ENCODE data around the gene TPM3.
"Not testable (repeated sequence)": the region's sequence is repeated elsewhere in the genome, so short reads cannot be mapped to it uniquely, and the experiment has no call there.

Gene TPM3

GRCh38 chr1:154147505-154147904 is 44.4 kb downstream of the TPM3 start:
- H3K36me3 ChIP-seq (ENCODE audit: control insufficient read depth in 2 of 2, insufficient read depth in 2 of 2, low read length in 2 of 2); H3K9me3 ChIP-seq (ENCODE audit: control insufficient read depth in 2 of 2, low read length in 2 of 2); H3K4me3 ChIP-seq (ENCODE audit: low read length in 2 of 2); H3K9ac ChIP-seq (ENCODE audit: low read length in 2 of 2); H3K27ac ChIP-seq (ENCODE audit: low read length); H3K4me1 ChIP-seq (ENCODE audit: control insufficient read depth, insufficient read depth, low read length); H3K27me3 ChIP-seq (ENCODE audit: control insufficient read depth in 1 of 2, insufficient read depth in 2 of 2, low read length in 2 of 2): not testable (repeated sequence)

GRCh38 chr1:154145986-154146385 is 45.9 kb downstream of the TPM3 start:
- H3K27ac ChIP-seq (ENCODE audit: low read length): no peak overlapping the region
- H3K4me3 ChIP-seq (ENCODE audit: low read length in 2 of 2): no peak overlapping the region
- peaks cover 2% of the 10 kb centered on the region for H3K4me1 ChIP-seq (ENCODE audit: control insufficient read depth, insufficient read depth, low read length)
- no peaks in the 10 kb centered on the region for H3K9me3 ChIP-seq (ENCODE audit: control insufficient read depth in 2 of 2, low read length in 2 of 2)
- H3K27me3 ChIP-seq (ENCODE audit: control insufficient read depth in 1 of 2, insufficient read depth in 2 of 2, low read length in 2 of 2): no peaks in the 10 kb centered on the region
- no peak overlapping the region for H3K9ac ChIP-seq (ENCODE audit: low read length in 2 of 2)
- H3K36me3 ChIP-seq (ENCODE audit: control insufficient read depth in 2 of 2, insufficient read depth in 2 of 2, low read length in 2 of 2): no peaks in the 10 kb centered on the region

GRCh38 chr1:154142358-154142757 is 49.5 kb downstream of the TPM3 start:
- no peak overlapping the region for H3K27ac ChIP-seq (ENCODE audit: low read length)
- H3K9me3 ChIP-seq (ENCODE audit: control insufficient read depth in 2 of 2, low read length in 2 of 2): no peaks in the 10 kb centered on the region
- peaks cover 2% of the 10 kb centered on the region for H3K4me1 ChIP-seq (ENCODE audit: control insufficient read depth, insufficient read depth, low read length)
- no peaks in the 10 kb centered on the region for H3K36me3 ChIP-seq (ENCODE audit: control insufficient read depth in 2 of 2, insufficient read depth in 2 of 2, low read length in 2 of 2)
- H3K27me3 ChIP-seq (ENCODE audit: control insufficient read depth in 1 of 2, insufficient read depth in 2 of 2, low read length in 2 of 2): no peaks in the 10 kb centered on the region
- no peak overlapping the region for H3K4me3 ChIP-seq (ENCODE audit: low read length in 2 of 2)
- H3K9ac ChIP-seq (ENCODE audit: low read length in 2 of 2): no peak overlapping the region

GRCh38 chr1:154141240-154141639 is 50.7 kb downstream of the TPM3 start:
- no peaks in the 10 kb centered on the region for H3K36me3 ChIP-seq (ENCODE audit: control insufficient read depth in 2 of 2, insufficient read depth in 2 of 2, low read length in 2 of 2)
- no peaks in the 10 kb centered on the region for H3K27me3 ChIP-seq (ENCODE audit: control insufficient read depth in 1 of 2, insufficient read depth in 2 of 2, low read length in 2 of 2)
- H3K9ac ChIP-seq (ENCODE audit: low read length in 2 of 2): no peak overlapping the region
- H3K9me3 ChIP-seq (ENCODE audit: control insufficient read depth in 2 of 2, low read length in 2 of 2): no peaks in the 10 kb centered on the region
- no peak overlapping the region for H3K27ac ChIP-seq (ENCODE audit: low read length)
- peaks cover 2% of the 10 kb centered on the region for H3K4me1 ChIP-seq (ENCODE audit: control insufficient read depth, insufficient read depth, low read length)
- H3K4me3 ChIP-seq (ENCODE audit: low read length in 2 of 2): no peak overlapping the region

GRCh38 chr1:154137888-154138287 is 54.0 kb downstream of the TPM3 start:
- Histone ChIP-seq H3K9me3 (ENCODE audit: control insufficient read depth in 2 of 2, low read length in 2 of 2) (no peaks in the 10 kb centered on the region), H3K9ac (ENCODE audit: low read length in 2 of 2) (no peak overlapping the region), H3K27ac (ENCODE audit: low read length) (no peak overlapping the region), H3K36me3 (ENCODE audit: control insufficient read depth in 2 of 2, insufficient read depth in 2 of 2, low read length in 2 of 2) (no peaks in the 10 kb centered on the region), H3K4me1 (ENCODE audit: control insufficient read depth, insufficient read depth, low read length) (peaks cover 2% of the 10 kb centered on the region), H3K27me3 (ENCODE audit: control insufficient read depth in 1 of 2, insufficient read depth in 2 of 2, low read length in 2 of 2) (no peaks in the 10 kb centered on the region), H3K4me3 (ENCODE audit: low read length in 2 of 2) (no peak overlapping the region)

- H3K4me1 ChIP-seq (ENCODE audit: control insufficient read depth, insufficient read depth, low read length): no peaks in the 10 kb centered on the region
- no peaks in the 10 kb centered on the region for H3K36me3 ChIP-seq (ENCODE audit: control insufficient read depth in 2 of 2, insufficient read depth in 2 of 2, low read length in 2 of 2)
- no peaks in the 10 kb centered on the region for H3K9me3 ChIP-seq (ENCODE audit: control insufficient read depth in 2 of 2, low read length in 2 of 2)
- no peak overlapping the region for H3K4me3 ChIP-seq (ENCODE audit: low read length in 2 of 2)
- no peak overlapping the region for H3K27ac ChIP-seq (ENCODE audit: low read length)
- no peaks in the 10 kb centered on the region for H3K27me3 ChIP-seq (ENCODE audit: control insufficient read depth in 1 of 2, insufficient read depth in 2 of 2, low read length in 2 of 2)
- no peak overlapping the region for H3K9ac ChIP-seq (ENCODE audit: low read length in 2 of 2)
Measured at GRCh38 chr1:154133256-154133655, 58.6 kb downstream of the TPM3 start.

GRCh38 chr1:154129391-154129970 is 62.4 kb downstream of the TPM3 start:
- Histone ChIP-seq H3K4me3 (ENCODE audit: low read length in 2 of 2) (no peak overlapping the region), H3K27me3 (ENCODE audit: control insufficient read depth in 1 of 2, insufficient read depth in 2 of 2, low read length in 2 of 2) (no peaks in the 10 kb centered on the region), H3K9ac (ENCODE audit: low read length in 2 of 2) (no peak overlapping the region), H3K27ac (ENCODE audit: low read length) (no peak overlapping the region), H3K9me3 (ENCODE audit: control insufficient read depth in 2 of 2, low read length in 2 of 2) (no peaks in the 10 kb centered on the region), H3K36me3 (ENCODE audit: control insufficient read depth in 2 of 2, insufficient read depth in 2 of 2, low read length in 2 of 2) (no peaks in the 10 kb centered on the region), H3K4me1 (ENCODE audit: control insufficient read depth, insufficient read depth, low read length) (no peaks in the 10 kb centered on the region)

GRCh38 chr1:154123205-154123604 is 68.7 kb downstream of the TPM3 start:
- H3K36me3 ChIP-seq (ENCODE audit: control insufficient read depth in 2 of 2, insufficient read depth in 2 of 2, low read length in 2 of 2); H3K4me3 ChIP-seq (ENCODE audit: low read length in 2 of 2); H3K9me3 ChIP-seq (ENCODE audit: control insufficient read depth in 2 of 2, low read length in 2 of 2): not testable (repeated sequence)

GRCh38 chr1:154117642-154118041 is 74.3 kb downstream of the TPM3 start:
- no peak overlapping the region for H3K9ac ChIP-seq (ENCODE audit: low read length in 2 of 2)
- no peaks in the 10 kb centered on the region for H3K4me1 ChIP-seq (ENCODE audit: control insufficient read depth, insufficient read depth, low read length)
- no peaks in the 10 kb centered on the region for H3K27me3 ChIP-seq (ENCODE audit: control insufficient read depth in 1 of 2, insufficient read depth in 2 of 2, low read length in 2 of 2)
- H3K9me3 ChIP-seq (ENCODE audit: control insufficient read depth in 2 of 2, low read length in 2 of 2): no peaks in the 10 kb centered on the region
- H3K4me3 ChIP-seq (ENCODE audit: low read length in 2 of 2): no peak overlapping the region
- H3K36me3 ChIP-seq (ENCODE audit: control insufficient read depth in 2 of 2, insufficient read depth in 2 of 2, low read length in 2 of 2): no peaks in the 10 kb centered on the region
- no peak overlapping the region for H3K27ac ChIP-seq (ENCODE audit: low read length)

More at GRCh38 chr1:154123205-154123604, 68.7 kb downstream of the TPM3 start:
- H3K27me3 ChIP-seq (ENCODE audit: control insufficient read depth in 1 of 2, insufficient read depth in 2 of 2, low read length in 2 of 2); H3K4me1 ChIP-seq (ENCODE audit: control insufficient read depth, insufficient read depth, low read length); H3K9ac ChIP-seq (ENCODE audit: low read length in 2 of 2); H3K27ac ChIP-seq (ENCODE audit: low read length): not testable (repeated sequence)

GRCh38 chr1:154115180-154115579 is 76.7 kb downstream of the TPM3 start:
- Histone ChIP-seq H3K27ac (ENCODE audit: low read length) (no peak overlapping the region), H3K4me1 (ENCODE audit: control insufficient read depth, insufficient read depth, low read length) (no peaks in the 10 kb centered on the region), H3K36me3 (ENCODE audit: control insufficient read depth in 2 of 2, insufficient read depth in 2 of 2, low read length in 2 of 2) (no peaks in the 10 kb centered on the region), H3K27me3 (ENCODE audit: control insufficient read depth in 1 of 2, insufficient read depth in 2 of 2, low read length in 2 of 2) (no peaks in the 10 kb centered on the region), H3K9me3 (ENCODE audit: control insufficient read depth in 2 of 2, low read length in 2 of 2) (no peaks in the 10 kb centered on the region), H3K4me3 (ENCODE audit: low read length in 2 of 2) (no peak overlapping the region), H3K9ac (ENCODE audit: low read length in 2 of 2) (no peak overlapping the region)
